ENCODE data around the gene LCP1. TPM values are rescaled to one million over a fixed set of nuclear protein-coding genes. Genes with fewer than 3 reads are reported as not detected.
"Not testable (repeated sequence)": the region's sequence is repeated elsewhere in the genome, so short reads cannot be mapped to it uniquely, and the experiment has no call there.

LCP1 gene
- total RNA-seq, 2 experiments from 2014 or later, result 965 to 1,009 TPM

GRCh38 chr13:46165485-46166223, 16.3 kb downstream of the LCP1 start:
- Mint-ChIP-seq H3K36me3 (peaks cover 46% of the 10 kb centered on the region), H3K9me3 (no peaks in the 10 kb centered on the region), H3K27me3 (no peaks in the 10 kb centered on the region), H3K4me3 (peak overlapping the region; percentile 60), H3K4me1 (peaks cover 69% of the 10 kb centered on the region), H3K27ac (peak overlapping the region; percentile 57)
- DNase-seq (no peak), ATAC-seq (ENCODE audit: low read depth) (peak; percentile 32)
- POLR2A ChIA-PET, result interaction anchor here (0.5 to 9.1 kb wide), 3 partner anchors 16 to 374 kb away, joined by 3 to 134 read pairs (median 3); partner anchors contain the start of gene LCP1

GRCh38 chr13:46164661-46165060, 17.3 kb downstream of the LCP1 start:
- Mint-ChIP-seq H3K4me1 (peaks cover 69% of the 10 kb centered on the region), H3K9me3 (no peaks in the 10 kb centered on the region), H3K4me3 (peak overlapping the region; percentile 43), H3K27ac (peak overlapping the region; percentile 22), H3K27me3 (no peaks in the 10 kb centered on the region), H3K36me3 (peaks cover 42% of the 10 kb centered on the region)
- no peak for ATAC-seq (ENCODE audit: low read depth)
- DNase-seq, result no peak
- POLR2A ChIA-PET, result interaction anchor here (0.9 to 1.3 kb wide), 3 partner anchors 8 to 18 kb away, joined by 3 to 4 read pairs (median 3); no protein-coding TSS in a partner anchor

DNA sequence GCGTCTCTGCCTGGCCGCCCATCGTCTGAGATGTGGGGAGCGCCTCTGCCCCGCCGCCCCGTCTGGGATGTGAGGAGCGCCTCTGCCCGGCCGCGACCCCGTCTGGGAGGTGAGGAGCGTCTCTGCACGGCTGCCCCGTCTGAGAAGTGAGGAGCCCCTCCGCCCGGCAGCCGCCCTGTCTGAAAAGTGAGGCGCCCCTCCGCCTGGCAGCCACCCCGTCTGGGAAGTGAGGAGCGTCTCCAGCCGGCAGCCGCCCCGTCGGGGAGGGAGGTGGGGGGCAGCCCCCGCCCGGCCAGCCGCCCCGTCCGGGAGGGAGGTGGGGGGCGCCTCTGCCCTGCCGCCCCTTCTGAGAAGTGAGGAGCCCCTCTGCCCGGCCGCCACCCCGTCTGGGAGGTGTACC, 19.2 kb downstream of the LCP1 start:
- not testable (repeated sequence) for H3K4me3 Mint-ChIP-seq; H3K27ac Mint-ChIP-seq; H3K27me3 Mint-ChIP-seq; H3K9me3 Mint-ChIP-seq; DNase-seq; ATAC-seq (ENCODE audit: low read depth)
- Mint-ChIP-seq H3K36me3 (peaks cover 46% of the 10 kb centered on the region), H3K4me1 (peaks cover 63% of the 10 kb centered on the region)
- POLR2A ChIA-PET, result interaction anchor here (0.9 kb wide), 1 partner anchor 14 kb away, joined by 4 read pairs; no protein-coding TSS in a partner anchor

DNA sequence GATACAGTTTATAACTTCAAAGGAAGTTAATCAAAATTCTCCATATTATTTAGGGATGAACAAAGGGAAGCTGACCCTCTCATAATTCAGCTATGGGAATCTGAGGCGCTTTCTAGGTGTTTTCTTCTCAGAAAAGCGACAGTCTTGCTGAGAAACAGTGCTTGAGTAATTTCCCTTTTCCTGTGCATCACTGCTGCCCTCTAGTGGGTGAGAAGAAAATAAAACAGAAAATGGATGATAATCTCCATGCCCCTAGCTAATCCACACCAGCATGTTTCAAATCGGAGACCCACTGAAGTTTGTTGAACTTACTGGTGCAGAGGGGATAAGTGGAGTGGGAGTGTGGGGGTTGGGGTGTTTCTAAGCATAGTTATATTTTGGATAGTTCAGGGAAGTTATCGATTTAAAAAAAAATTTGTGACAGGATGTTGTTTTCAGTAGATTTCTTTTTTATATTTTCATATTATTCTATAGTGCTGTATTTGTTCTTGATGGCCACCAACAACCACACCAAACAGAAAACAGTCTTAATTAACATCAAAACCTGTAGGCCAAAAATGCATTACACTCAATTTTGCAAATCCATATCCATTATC, 21.4 kb downstream of the LCP1 start:
- H3K9me3 Mint-ChIP-seq, result no peaks in the 10 kb centered on the region
- peaks cover 44% of the 10 kb centered on the region for H3K36me3 Mint-ChIP-seq
- POLR2A ChIA-PET, result interaction anchor here (1.0 to 4.4 kb wide), 8 partner anchors 11 to 135 kb away, joined by 3 to 40 read pairs (median 6); partner anchors contain the start of gene LCP1
- H3K27ac Mint-ChIP-seq, result peak overlapping the region; percentile 85
- ATAC-seq (ENCODE audit: low read depth) (peak; percentile 69), DNase-seq (no peak)
- peaks cover 48% of the 10 kb centered on the region for H3K4me1 Mint-ChIP-seq
- no peaks in the 10 kb centered on the region for H3K27me3 Mint-ChIP-seq
- peak overlapping the region; percentile 71 for H3K4me3 Mint-ChIP-seq

GRCh38 chr13:46160065-46160464, 21.9 kb downstream of the LCP1 start:
- H3K36me3 Mint-ChIP-seq, result peaks cover 45% of the 10 kb centered on the region
- POLR2A ChIA-PET, result interaction anchor here (1.0 to 4.4 kb wide), 9 partner anchors 8 to 135 kb away, joined by 3 to 40 read pairs (median 5); partner anchors contain the start of gene LCP1
- H3K9me3 Mint-ChIP-seq, result no peaks in the 10 kb centered on the region
- no peaks in the 10 kb centered on the region for H3K27me3 Mint-ChIP-seq
- ATAC-seq (ENCODE audit: low read depth), result peak; percentile 21
- peak overlapping the region; percentile 71 for H3K4me3 Mint-ChIP-seq
- DNase-seq, result no peak
- peaks cover 46% of the 10 kb centered on the region for H3K4me1 Mint-ChIP-seq
- H3K27ac Mint-ChIP-seq, result peak overlapping the region; percentile 85

DNA sequence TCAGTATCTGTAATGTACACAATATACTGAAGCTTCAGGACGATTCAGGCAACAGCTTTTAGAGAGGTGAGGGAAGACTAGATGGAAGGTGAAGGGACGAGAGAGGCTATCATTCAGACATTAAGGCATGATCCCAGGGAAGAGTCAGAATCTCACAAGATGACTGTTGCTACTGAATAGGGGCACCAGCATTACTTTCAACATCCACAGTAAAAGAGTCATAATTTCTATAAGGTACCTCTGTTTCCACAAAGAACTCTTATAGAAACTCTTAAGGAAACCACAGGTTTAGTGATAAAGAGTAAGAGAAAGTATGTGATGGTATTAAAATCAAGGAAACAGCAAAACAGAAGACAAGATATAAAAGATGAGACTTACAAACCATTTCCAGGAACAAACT, 23.0 kb downstream of the LCP1 start:
- peak overlapping the region; percentile 85 for H3K27ac Mint-ChIP-seq
- peak overlapping the region; percentile 71 for H3K4me3 Mint-ChIP-seq
- peaks cover 45% of the 10 kb centered on the region for H3K4me1 Mint-ChIP-seq
- no peak for DNase-seq
- no peak for ATAC-seq (ENCODE audit: low read depth)
- POLR2A ChIA-PET, result interaction anchor here (0.6 to 4.4 kb wide), 5 partner anchors 9 to 162 kb away, joined by 3 to 40 read pairs (median 3); partner anchors contain the start of gene LRRC63
- no peaks in the 10 kb centered on the region for H3K27me3 Mint-ChIP-seq
- no peaks in the 10 kb centered on the region for H3K9me3 Mint-ChIP-seq
- H3K36me3 Mint-ChIP-seq, result peaks cover 45% of the 10 kb centered on the region

DNA sequence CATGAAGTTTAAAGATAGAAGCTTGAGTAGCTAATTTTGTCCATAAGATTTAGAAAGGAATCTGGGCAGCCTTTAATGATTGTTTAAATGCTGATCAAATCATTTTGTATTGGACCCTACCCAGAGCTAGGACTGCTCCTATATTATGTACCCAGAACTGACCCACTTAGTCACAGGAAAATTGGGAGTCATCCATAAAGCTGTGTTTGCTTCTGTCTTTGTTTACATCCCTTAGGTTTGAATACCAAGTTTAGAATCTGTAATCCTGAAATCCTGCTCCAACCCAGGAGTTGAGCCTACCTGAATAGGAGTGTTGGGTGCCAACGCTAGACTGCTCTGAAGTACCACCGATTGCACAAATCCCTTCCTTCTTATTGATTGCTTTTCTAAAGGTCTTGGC, 23.8 kb downstream of the LCP1 start:
- Mint-ChIP-seq H3K27me3 (no peaks in the 10 kb centered on the region), H3K4me1 (peaks cover 48% of the 10 kb centered on the region), H3K27ac (no peak overlapping the region), H3K4me3 (no peak overlapping the region), H3K9me3 (no peaks in the 10 kb centered on the region), H3K36me3 (peaks cover 49% of the 10 kb centered on the region)
- DNase-seq (no peak), ATAC-seq (ENCODE audit: low read depth) (no peak)
- POLR2A ChIA-PET, result interaction anchor here (0.8 to 4.4 kb wide), 3 partner anchors 14 to 53 kb away, joined by 3 to 40 read pairs (median 4); partner anchors contain the start of gene LRRC63

DNA sequence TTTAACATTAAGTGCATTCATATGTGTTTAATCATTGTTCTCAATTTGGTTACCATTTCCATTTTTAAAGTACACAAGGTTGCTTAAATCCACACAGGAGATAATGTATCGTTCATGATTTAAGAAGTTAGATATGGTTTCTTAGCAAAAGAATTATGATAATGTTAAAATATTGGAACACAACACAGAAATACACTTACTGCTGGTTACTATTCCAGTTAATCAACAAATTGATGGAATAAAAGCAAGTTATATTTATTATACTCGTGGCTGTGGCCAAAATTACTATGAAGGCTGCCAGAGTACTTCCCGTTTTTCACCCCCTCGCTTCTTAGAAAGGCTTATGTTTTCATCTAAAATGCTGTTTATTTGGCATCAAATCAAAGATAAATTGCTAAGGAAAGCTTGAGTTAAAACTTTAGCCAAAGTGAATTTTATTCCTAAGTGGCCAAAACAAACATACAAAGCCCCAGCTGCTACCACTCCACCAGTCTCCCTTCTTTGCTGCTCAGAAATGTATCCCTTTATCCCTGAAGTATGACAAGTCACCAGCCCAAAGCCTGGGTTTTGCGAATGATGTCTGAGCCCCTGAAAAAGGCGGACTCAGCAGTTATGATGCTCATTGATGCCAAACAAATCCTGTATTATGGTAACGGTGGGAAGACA, 27.7 kb downstream of the LCP1 start:
- H3K9me3 Mint-ChIP-seq, result no peaks in the 10 kb centered on the region
- H3K27me3 Mint-ChIP-seq, result no peaks in the 10 kb centered on the region
- H3K36me3 Mint-ChIP-seq, result peaks cover 58% of the 10 kb centered on the region
- peaks cover 43% of the 10 kb centered on the region for H3K4me1 Mint-ChIP-seq
- H3K27ac Mint-ChIP-seq, result peak overlapping the region; percentile 58
- ATAC-seq (ENCODE audit: low read depth) (no peak), DNase-seq (no peak)
- no peak overlapping the region for H3K4me3 Mint-ChIP-seq
- POLR2A ChIA-PET, result interaction anchor here (1.1 to 1.5 kb wide), 3 partner anchors 11 to 28 kb away, joined by 3 to 5 read pairs (median 3); partner anchors contain the start of gene LCP1

- ATAC-seq (ENCODE audit: low read depth) (no peak), DNase-seq (no peak)
- Mint-ChIP-seq H3K9me3 (no peaks in the 10 kb centered on the region), H3K27me3 (no peaks in the 10 kb centered on the region), H3K36me3 (peaks cover 56% of the 10 kb centered on the region), H3K4me3 (no peak overlapping the region), H3K4me1 (peaks cover 35% of the 10 kb centered on the region), H3K27ac (peak overlapping the region; percentile 56)
- POLR2A ChIA-PET, result no interaction called here
These were observed 29.2 kb downstream of the LCP1 start for GRCh38 chr13:46152627-46153328.

- peak overlapping the region; percentile 70 for H3K27ac Mint-ChIP-seq
- peaks cover 35% of the 10 kb centered on the region for H3K4me1 Mint-ChIP-seq
- H3K27me3 Mint-ChIP-seq, result no peaks in the 10 kb centered on the region
- H3K36me3 Mint-ChIP-seq, result peaks cover 54% of the 10 kb centered on the region
- POLR2A ChIA-PET, result interaction anchor here (0.8 to 1.6 kb wide), 2 partner anchors 10 to 15 kb away, joined by 3 to 5 read pairs; no protein-coding TSS in a partner anchor
- ATAC-seq (ENCODE audit: low read depth) (no peak), DNase-seq (no peak)
- H3K4me3 Mint-ChIP-seq, result no peak overlapping the region
- no peaks in the 10 kb centered on the region for H3K9me3 Mint-ChIP-seq
These were observed 31.8 kb downstream of the LCP1 start for GRCh38 chr13:46150134-46150693.

DNA sequence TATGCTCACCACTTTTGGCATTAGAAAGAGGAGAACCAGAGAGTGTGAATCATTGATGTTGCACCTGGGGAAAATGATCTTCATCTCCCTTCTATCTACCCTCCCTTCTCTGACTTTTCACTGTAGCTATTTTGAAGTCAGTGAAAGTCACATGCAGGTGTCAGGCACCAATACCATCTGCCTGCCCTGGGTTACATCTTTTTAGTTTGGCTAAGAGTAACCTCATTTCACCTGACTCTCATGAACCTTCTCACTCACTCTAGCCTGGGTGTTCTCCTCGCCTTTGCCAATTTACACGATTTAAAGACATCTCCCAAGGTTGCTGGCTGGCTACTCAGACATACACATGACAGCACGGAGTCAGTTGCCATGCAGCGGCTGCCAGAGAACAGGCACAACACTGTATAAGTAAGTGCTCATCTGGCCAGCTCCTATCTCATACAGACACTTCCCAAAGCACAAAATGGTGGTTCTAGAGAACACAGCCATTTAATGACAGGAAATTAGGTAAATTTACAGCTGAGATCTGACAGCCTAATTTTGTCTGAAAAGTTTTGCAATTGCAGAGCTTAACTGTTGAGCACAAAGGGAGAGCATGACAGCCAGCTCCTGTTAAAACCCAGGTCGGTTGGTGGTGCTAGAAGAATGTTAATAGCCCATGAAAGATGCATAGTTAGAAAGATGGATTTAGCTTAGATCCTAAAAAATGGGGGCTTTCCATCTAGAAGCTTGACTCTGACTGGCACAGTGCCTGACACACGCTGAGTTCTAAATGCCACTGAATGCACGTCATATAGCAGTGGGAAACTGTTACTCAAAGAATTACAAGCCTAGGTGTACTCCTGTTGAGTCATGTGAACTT, 32.5 kb downstream of the LCP1 start:
- no peaks in the 10 kb centered on the region for H3K9me3 Mint-ChIP-seq
- peak overlapping the region; percentile 70 for H3K27ac Mint-ChIP-seq
- DNase-seq (no peak), ATAC-seq (ENCODE audit: low read depth) (peak; percentile 24)
- peaks cover 56% of the 10 kb centered on the region for H3K36me3 Mint-ChIP-seq
- H3K27me3 Mint-ChIP-seq, result no peaks in the 10 kb centered on the region
- peaks cover 31% of the 10 kb centered on the region for H3K4me1 Mint-ChIP-seq
- no peak overlapping the region for H3K4me3 Mint-ChIP-seq
- POLR2A ChIA-PET, result interaction anchor here (0.6 to 1.6 kb wide), 4 partner anchors 10 to 165 kb away, joined by 3 to 5 read pairs (median 4); no protein-coding TSS in a partner anchor

DNA sequence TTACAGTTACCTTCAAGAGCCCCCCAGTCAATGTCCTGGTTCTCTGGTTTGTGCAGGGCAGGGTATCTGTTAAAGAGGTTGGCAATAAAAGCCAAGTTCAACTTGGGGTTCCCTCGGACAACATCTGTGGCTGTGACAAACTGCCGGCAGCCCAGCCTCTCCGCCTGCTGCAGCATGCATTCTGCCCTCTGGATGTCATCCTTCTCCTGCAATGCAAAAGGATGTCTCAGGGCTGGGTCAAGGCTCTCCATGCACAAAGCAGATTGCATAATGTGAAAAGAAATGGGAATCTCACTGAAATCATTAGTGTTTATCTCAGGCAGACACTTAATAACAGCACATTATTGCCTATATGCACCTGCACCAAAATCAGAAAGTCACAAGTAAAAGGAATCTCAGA, 35.1 kb downstream of the LCP1 start:
- H3K27ac Mint-ChIP-seq, result peak overlapping the region; percentile 50
- ATAC-seq (ENCODE audit: low read depth), result no peak

More for the DNA sequence above, 35.1 kb downstream of the LCP1 start:
- Mint-ChIP-seq H3K4me3 (no peak overlapping the region), H3K4me1 (peaks cover 12% of the 10 kb centered on the region), H3K9me3 (no peaks in the 10 kb centered on the region), H3K36me3 (peaks cover 43% of the 10 kb centered on the region), H3K27me3 (no peaks in the 10 kb centered on the region)
- POLR2A ChIA-PET, result no interaction called here
- DNase-seq, result no peak
